CMK (cell line): ENCODE measurements around the gene COL27A1.

Experiments used
- DNase-seq: peaks from one replicate; pipeline ENCODE4 v3.0.0-alpha.2; 2010; ENCODE audit warnings: low read depth

COL27A1 gene

DNA sequence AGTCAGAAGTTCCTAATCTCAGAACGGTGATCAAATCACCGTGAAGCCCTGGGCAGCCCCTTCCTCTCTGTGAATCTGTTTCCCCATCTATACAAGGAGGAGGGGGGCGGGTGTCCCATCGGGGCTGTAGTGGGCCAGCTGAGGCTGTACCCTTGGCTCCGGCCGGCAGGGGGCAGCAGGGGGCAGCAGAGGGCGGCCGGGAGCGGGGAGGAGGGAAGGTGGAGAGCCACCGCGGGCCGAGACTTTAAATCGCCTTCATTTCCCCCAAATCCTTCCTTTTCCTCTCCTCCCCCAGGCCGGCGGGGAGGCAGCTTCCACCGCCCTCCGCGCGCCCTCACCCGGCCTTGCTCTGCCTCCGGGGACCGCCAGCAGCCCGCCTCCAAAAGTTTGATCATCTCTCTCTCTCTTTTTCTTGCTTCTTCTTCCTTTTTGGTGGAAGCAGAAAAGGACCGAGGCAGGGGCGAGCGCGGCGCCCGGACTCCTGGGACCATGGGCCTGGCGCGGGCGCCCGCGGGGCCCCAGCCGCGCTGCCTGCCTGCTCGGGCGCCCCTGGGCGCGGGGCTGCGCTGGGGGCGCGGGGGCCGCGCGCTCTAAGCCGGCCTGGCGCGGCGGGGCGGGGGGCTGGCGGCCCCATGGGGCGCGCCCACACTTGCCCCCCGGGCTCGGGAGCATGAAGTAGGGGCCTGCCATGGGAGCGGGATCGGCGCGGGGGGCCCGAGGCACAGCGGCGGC, at the start of gene COL27A1:
Gene COL27A1, plus strand, starts transcription at position 275 of the 732 bp plus-strand sequence. Its CDS starts 414 bp downstream, at position 689.
- DNase-seq, result peak; percentile 3

DNA sequence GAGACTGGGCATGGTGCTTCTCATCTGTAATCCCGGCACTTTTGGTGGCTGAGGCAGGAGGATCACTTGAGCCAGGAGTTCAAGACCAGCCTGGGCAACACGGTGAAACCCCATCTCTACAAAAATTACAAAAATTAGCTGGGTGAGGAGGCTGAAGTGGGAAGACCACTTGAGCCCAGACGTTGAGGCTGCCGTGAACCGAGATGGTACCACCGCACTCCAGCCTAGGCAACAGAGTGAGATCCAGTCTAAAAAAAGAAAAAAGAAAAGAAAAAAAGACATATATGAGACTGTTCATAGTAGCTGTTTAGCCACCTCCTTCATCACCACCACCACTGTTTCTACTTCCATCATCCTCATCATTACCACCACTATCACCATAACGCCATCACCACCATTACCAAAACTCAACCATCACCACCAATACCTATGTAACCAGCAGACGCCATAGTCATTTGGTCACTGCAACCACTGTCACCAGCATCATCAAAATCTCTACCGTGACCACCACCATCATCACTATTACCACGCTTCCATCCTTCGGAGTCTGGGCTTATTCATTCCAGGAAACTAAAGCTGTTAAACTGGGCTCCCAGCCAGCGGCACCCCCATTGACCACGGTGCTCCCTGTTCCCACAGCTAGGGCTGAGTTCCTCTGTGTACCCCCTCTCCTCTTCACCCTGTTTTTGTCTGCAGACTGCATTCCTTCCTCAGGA, 47.9 kb upstream of the COL27A1 start:
- DNase-seq, result no peak

DNA sequence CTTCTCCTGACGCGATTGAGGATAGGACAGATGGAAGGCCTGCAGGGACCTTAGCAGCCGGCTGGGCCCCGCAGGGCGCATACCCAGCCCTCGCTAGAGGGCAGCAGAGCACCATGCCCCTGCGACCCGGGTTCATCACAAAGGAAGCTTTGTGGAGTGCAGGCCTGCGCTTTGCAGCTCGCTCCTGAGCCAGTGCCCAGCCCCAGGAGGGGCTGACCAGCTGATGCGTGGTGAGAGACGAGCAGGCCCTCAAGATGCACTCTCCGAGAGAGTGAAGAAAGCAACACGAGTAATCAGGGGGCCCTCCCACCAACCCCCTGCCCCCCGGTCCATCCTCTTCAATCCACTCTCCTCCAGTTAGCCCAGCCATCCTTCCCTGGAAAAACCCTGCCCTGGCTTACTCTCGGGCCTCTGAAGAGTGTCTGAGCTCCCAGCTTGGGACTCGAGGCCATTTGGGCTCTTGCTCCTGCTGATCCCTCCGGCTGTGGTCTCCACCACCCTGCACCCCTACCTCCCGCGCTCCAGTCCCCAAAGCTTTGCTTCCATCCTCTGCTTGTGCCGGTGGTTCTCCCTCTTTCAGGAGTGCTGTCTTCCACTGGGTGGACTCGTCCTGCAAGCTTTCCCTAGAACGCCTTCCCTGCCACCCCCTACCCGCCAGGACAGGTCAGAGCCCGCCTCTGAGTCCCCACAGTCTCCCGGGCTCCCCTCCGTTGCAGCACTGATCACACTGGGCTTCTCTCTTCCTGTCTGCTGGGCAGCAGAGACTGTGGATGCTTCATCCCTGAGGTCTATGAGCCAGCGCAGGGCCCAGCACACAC, 47.1 kb upstream of the COL27A1 start:
- peak; percentile 14 for DNase-seq

DNA sequence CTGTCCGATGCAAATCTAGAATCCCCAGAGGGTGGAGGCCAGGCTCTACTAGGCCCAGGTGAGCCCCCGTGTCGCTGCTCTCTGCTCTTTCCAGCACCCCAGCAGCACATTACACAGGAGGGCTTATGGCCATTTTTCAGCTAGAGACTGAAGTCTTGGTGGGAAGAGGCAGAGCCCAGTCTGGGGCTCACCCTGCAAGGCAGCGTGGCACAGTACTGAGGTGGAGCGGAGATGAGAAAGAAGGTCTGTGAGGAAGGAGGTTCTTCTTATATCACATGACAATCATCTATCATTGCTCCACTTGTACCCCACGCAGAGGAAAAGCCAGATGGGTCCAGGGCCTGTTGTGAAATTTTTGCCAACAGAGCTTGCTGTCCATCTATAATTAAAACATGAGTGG, 46.2 kb upstream of the COL27A1 start:
- no peak for DNase-seq

DNA sequence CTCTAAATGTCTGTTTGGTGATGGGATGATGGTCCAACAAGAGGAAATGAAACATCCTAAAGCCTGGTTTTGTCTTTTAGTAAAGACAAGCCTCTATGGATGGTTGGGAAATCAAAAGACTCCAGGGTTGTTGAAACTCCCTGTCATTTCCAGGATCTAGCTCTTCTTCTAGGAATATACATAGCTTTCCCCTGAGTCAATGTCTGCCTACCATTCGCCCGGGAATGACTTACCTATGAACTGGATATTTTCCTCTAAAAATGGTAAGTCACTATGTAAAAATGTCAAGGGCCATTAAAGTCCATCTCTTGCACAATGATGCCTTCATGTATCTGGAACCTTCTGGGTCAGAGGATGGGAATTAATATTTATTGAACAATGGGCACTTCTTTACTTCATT, 45.2 kb upstream of the COL27A1 start:
- DNase-seq, result no peak

DNA sequence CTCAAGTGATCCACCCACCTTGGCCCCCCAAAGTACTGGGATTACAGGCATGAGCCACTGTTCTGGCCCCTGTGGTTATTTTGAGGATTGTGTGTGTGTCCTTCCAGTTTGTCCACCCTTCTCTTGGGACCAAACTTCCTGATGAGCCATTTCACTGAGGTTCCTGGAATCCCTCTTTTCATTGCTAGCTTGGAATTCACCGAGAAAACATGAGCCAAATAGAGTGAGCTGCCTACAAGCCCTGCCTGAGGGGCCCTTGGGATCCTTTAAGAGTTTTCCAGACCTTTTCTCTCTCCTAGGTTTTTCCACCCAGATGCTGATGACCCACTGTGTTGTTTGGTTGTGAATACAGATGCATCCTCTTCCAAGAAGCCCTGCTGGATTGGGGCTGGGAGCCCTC, 43.0 kb upstream of the COL27A1 start:
- no peak for DNase-seq

DNA sequence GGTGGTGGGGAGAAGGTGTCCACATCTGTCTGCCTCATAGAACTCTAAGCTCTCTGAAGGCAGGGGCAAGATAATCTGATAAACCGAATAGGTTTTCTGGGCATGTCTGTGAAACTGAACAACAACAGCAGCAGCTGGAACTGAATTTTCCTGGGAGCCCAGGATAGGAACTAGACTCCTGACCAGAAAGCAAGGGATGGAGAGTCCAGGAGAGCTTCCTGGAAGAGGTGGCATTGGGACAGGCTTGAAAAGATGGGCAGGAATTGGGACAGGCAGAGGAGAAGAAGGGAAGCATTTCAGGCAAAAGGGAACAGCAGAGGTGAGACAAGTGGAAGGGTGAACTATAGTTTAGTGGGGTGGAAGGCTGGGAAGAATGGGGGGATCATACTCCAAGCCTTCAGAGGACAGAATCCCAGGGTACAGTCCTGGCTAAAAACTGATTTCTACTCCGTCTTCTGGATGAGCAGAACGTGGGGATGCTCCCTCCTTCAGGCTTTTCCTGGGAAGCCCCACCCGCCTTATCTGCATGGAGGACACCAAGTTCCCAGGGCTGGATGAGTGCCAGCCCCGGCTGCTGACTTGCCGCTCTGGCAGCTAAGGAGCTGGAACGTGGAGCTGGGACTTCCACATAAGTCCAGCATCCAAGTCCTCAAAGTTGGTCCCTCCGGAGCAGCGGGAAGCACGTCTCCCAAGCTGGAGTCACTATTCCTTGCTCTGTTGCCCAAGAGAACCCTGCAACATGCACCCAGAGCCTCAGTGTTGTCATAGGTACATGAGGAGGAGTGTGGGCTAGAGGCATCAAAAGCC, 42.4 kb upstream of the COL27A1 start:
- no peak for DNase-seq

DNA sequence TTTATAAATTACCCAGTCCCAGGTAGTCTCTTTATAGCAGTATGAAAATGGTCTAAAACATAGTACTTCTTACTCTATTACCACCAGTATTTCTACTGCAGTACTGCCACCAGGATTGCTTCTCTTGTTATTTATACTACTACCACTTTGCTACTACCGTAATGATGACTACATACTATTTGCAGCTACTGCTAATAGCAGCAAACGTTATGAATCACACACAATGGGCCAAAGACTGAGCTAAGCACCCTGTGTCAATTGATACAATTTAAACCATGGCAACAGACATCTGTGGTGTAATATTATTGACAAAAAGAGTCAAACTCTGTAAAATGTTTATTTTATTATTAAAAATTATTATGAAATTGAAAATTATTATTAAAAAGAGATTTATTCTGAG, 41.0 kb upstream of the COL27A1 start:
- no peak for DNase-seq

DNA sequence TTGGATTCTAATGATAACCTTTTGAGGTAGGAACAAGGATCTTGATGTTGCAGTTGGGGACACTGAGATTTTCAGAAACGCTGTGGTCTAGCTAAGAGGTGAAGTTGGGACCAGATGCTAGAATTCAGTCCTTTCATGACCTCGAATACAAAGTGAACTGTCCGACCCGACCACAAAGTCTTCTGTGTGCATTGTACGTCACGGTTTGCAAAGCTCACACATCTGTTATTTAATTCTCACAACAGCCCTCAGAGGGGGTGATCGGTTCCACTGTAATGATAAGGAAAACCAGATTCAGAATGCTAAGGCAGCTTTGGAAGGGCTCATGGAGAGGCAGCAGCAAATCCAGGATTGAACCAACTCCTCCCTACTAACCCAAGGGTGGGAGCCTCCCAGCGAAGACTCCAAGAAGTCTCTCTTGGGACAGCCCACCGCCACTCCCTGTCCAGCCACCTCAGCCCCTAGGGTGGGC, 39.6 kb upstream of the COL27A1 start:
- DNase-seq, result no peak

DNA sequence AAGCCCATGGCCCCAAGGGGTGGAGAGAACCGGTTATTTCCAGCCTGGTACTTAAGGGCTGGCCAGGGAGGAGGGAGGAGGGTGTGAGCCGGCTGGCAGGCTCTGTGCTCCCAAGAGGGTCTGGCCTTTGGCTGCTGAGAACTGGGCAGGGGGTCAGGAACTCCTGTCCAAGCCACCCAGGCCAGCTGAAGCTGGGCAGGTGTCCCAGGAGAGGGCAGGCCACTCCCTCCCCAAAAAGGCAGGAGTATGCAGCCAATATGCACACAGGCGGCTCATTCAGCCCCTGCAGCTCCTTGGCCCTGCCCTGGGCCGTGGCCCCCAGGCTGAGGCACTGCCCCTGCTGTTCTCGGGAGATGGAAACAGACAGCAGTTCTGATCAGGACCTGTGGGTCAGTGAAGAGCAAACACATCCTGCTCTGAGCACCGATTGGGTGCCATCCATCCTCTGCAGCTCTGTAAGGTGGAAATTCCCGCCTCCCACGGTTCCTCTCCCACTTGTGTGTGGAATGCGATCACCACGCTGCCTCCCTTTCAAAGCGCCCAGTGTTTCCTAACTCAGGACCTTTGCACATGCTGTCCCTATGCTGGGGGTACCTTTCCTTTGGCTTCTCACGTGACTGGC, 39.1 kb upstream of the COL27A1 start:
- no peak for DNase-seq

DNA sequence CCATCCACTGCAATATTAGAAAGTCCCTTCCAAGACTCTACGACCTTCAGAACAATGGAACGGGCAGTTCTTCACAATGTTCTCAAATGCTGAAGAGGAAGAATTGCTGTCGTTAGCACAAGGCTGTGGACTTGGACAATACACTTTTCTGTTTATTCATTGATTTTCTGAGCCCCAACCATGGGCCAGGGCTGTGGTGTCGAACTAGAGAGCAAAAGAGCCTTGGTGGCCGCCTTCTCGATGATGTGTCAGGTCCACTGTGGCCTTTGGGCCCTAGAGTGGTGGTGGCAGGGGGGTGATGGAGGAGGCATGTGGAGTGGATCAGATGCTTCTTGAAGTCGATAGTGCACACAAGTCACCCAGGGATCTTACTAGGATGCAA, 37.7 kb upstream of the COL27A1 start:
- no peak for DNase-seq

DNA sequence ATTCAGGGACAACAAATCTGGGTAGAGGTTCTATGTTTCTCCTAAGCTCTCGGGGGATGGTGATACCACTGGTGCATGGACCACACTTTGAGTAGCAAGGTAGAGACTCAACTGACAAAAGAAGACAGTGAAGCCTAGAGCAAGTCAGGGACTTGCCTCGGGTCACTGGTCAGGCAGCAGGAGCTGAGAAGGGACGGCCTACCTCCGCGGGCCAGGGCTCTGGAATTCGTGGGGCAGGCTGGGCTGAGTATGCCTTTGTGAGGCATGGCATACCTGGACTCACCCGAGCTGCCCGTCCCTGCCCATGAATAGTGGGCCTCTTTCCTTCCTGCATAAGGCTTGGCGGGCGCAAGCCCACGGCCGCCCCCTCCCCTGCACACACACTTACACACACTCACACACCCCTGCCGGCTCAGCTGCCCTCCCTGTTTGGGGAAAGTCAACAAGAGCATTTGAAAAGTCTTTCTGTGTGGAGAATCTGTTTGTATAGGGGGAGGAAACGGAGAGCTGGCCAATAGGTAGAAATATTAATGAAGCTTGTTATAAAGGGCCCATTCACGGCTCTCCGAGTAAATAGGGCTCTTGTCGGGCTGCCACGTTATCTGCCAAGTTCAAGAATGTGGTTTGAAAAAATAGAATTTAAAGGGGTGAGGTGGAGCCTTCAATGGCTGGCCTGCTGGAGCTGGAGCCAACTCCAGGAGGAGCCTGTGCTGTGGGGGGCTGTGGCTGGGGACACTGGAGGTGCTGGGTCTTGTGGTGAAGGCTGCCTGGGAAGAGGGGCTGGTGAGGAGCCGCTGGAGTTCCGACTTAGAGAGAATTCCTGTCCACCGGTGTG, 37.1 kb upstream of the COL27A1 start:
- DNase-seq, result no peak

DNA sequence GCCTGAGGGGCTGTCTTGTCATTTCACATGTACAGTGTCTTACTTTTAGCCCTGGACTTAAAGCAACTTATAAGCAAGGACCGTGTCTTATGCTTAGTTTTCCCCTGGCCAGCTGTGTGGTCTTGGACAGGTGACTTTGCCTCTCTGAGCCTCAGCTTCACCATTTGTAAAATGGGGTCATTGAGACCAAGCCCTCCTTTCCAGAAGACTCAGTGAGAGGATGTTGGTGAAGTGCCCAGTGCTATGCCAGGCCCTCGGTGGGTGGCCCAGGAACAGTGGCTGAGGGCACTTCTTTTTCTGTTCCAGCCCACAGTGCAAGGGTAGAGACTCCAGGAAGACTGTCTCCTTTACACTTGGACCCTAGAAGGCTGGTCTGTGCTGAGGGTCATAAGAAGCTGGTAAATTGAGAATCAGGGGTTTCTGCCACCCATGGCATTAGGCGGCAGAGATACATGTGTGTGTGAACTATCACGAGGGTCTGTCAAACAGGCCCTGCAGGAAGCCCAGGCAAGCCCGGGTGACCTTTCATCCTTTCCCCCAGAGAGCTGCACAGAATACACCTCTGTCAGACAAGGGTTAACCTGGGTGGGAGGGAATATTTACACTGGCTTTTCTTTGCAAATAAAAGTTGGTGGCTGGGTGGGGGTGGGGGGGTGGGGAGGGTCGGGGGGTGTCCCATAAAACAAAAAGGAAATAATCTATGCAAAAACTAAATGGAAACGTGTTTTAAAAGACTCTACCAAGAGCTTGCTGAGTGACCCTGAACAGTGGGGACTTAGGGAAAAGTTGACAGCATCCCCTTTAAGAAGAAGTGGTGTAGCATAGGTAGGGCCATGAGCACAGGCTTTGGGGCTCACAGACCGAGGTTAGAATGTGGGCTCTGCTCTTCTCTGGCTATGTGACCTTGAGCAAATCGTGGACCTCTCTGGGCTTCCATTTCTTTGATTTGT, 35.8 kb upstream of the COL27A1 start:
- DNase-seq, result no peak

DNA sequence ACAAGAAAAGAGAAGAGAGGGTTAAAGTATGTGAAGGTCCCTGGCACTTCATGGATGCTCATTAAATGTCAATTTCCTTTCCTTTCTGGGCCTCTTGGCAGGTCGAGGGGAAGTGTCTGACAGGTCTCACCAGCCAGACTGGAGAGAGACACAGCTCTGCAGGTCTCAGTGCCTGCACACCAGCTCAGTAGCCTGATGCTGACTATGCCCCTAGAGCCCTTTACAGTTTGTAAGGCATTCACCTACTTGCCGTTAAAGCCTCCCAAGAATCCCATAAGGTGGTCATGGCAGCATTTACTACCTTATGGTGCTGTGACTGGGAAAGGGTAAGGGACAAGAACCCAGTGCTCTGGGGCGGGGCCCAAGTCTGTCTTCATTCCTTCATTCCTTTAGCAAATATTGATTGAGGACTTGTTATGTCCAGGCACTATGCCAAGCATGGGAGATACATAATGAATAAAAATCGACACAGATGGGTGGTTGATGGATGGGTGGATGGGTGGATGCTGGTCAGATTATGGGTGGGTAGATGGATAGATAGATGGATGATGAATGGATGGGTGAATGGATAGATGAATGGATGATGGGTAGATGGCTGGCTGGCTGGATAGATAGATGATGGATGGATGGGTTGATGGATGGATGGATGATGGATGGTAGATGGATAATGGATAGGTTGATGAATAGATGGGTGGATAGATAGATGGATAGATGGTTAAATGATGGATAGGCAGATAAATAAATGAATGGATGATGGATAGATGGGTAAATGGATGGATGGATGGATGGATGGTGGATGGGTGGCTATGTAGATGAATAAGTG, 34.9 kb upstream of the COL27A1 start:
- no peak for DNase-seq

DNA sequence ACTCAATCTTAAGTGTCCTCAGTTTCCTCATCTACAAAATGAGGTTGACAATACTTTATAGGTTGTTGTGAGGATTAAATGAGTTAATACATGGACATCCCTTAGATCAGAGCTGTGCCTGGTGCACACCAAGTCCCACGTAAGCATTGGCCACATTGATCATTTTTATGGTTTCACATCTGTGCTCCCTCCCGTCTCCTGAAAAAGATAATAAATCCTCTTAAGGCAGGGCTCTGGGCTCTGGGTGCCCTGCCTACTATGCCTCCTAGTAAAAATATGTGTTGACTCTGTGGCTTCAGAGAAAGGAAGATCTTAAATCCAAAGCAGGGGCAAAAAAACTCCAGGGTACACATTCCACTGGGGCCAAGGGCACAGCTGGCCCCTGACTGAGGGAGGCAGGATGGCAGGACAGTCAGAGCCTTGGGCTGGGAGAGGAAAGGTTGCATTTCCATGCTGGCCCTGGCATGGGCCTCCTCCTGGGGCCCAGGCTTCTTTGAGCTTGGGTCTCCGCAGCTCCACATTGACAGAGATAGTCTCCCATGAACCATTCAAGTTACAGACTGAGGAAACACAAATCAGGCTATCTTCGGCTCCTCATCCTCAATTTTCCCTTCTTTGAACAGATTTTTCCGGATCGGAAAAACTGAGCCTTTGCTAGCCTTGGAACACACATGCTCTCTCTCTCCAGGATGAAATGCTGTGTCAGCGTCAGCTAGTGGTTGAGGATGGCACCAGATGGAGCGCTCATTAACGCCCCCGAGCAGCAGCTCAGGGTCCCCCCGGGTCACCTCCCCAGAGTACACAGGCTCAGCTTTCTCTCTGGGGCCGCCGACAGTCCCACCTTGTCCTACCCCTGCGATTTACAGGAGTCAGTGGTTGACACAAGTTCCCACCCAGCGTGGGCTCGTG, 33.9 kb upstream of the COL27A1 start:
- DNase-seq, result no peak

DNA sequence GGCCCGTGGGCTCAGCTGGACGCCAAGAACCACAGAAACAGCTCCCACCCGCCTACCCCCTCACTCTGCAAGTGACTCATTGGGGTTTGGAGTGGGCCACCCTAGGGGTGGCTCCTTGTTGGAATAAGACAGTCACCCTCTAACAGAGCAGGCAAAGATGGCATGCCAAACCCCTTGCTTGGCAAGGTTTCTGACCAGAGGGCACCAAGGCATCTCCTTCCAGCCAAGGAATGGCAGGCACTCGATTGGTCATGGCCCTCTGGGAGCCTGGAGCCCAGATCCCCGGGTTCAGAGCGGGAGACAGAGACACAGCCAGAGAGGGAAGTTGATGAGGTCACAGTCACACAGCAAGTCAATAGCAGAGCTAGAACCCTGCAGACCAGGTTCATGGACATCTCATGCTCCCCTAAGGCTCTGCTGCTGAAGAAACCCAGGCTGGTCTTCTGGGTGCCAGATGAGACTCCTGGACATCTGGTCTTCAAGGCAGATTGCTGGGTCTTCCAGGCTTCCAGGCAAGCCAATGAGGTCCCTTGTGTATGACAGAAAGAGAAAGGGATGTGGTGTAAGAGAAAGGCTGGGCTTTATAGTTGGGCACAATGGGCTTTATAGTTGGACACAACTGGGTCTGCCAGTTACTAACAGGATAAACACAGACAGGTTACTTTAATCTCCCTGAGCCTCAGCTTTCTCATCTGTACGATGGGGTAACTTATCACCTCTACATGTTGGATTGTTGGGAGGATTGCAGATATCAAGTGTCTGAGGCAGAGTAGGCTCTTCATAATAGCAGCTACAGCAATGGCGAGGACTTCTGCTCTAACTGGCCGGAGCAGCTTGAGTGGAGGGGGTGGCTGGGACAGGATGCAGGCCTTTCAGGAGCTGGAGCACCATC, 33.0 kb upstream of the COL27A1 start:
- no peak for DNase-seq
